ENCODE data around the gene ROBO4. TPM values are rescaled to one million over a fixed set of nuclear protein-coding genes. Genes with fewer than 3 reads are reported as not detected.

The ROBO4 gene
- total RNA-seq, 4 donors from 2014 or later = 13.9 to 33.6 (median 23.4) TPM

DNA sequence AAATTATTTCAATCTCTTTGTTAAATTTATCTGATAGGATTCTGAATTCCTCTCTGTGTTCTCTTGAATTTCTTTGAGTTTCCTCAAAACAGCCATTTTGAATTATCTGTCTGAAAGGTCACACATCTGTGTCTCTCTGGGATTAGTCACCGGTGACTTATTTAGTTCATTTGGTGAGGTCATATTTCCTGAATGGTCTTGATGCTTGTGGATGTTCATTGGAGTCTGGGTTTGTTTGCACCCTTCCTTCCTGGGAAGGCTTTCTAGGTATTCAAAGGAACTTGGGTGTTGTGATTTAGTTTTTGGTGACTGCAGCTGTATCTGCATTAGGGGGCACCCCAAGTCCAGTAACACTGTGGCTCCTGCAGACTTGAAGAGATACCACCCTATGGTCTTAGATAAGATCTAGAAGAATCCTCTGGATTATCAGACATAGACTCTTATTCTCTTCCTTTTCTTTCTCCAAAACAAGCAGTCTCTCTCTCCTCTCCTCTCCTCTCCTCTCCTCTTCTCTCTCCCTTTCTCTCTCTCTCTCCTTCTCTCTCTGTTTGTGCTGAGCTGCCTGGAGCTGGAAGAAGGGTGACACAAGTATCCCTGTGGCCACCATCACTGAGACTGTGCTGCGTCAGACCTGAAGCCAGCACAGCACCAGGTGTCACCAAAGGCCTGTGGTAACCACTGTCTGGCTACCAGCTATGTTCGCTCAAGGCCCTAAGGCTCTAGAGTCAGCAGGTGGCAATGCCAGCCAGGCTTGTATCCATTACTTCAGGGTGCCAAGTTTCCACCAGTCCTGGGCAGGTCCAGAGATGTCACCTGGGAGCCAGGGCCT lies 18.1 kb upstream of the ROBO4 start:
- no peak for ATAC-seq

DNA sequence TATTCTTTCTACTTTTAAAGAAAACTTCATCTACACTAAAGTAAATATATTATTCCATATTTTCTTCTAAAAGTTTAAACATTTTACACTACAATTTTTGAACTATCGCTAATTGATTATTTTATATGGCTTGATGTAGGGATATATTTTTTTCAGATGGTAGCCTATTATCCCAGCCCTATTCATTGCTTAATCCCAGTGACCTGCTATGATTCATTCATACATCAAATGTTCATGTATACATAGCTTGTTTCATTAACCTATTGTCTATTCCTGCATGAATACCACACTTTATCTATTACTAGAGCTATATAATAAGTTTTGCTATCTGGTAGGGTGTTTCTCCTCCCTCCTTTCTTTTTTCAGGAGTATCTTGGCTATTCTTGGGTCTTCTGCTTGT lies 5.0 kb upstream of the ROBO4 start:
- no peak overlapping the region for H3K27ac ChIP-seq
- WGBS, 2 donors (ENCODE audit: low coverage in 1 of 2) = 90 to 100% methylated on average over 1 of the region's 1 CpG
- no peak for ATAC-seq

More for the DNA sequence above, 18.1 kb upstream of the ROBO4 start:
- 81 to 86% methylated on average over 1 to 3 of the region's 3 CpGs for WGBS, 2 donors (ENCODE audit: low coverage in 1 of 2)
- Histone ChIP-seq H3K27me3 (peaks cover 24% of the 10 kb centered on the region), H3K36me3 (no peaks in the 10 kb centered on the region), H3K27ac (no peak overlapping the region), H3K9me3 (peaks cover 0 to 13% (median 0%) of the 10 kb centered on the region in 3 donors), H3K4me1 (peaks cover 0 to 6% (median 0%) of the 10 kb centered on the region in 3 donors), H3K4me3 (no peak overlapping the region)
- TF ChIP-seq POLR2A (IDR thresholded peaks at IDR 0.05) = no peak
- TF ChIP-seq EP300 (IDR thresholded peaks at IDR 0.05) = no peak
- no peak for TF ChIP-seq POLR2AphosphoS5 (IDR thresholded peaks at IDR 0.05)
- TF ChIP-seq CTCF (IDR thresholded peaks at IDR 0.05) = no peak

DNA sequence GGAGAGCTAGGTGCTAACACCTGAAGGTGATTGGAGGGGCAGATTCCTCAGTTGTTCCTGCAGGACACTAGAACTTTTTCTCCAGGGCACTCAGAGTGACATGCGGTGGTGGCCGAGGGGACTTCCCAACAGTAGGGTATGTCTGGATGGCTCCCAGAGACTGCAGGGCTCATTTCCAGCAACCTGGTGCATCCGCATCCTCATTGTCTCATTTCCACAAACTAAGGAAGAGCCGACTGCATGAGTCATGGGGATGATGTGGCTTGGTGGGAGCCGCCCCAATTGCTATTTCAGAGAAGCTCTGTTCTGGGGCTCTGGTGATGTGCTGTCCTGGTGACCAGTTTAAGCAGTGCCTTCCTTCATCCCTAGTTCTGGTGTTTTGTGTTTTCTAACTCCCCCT lies 2.8 kb upstream of the ROBO4 start:
- Histone ChIP-seq H3K36me3 (no peaks in the 10 kb centered on the region), H3K27me3 (peaks cover 8% of the 10 kb centered on the region), H3K27ac (peak overlapping the region in 3 of 4 donors; percentile 66 to 80 (median 79)), H3K9me3 (no peaks in the 10 kb centered on the region), H3K4me1 (peaks cover 0 to 34% (median 15%) of the 10 kb centered on the region in 3 donors), H3K4me3 (no peak overlapping the region)
- whole genome bisulfite sequencing, 2 donors (ENCODE audit: low coverage in 1 of 2) = 50 to 58% methylated on average over 3 of the region's 5 CpGs
- ATAC-seq = peak; percentile 69
- peak; percentile 31 for TF ChIP-seq POLR2AphosphoS5 (IDR thresholded peaks at IDR 0.05)
- TF ChIP-seq EP300 (IDR thresholded peaks at IDR 0.05) = no peak

More for the DNA sequence above, 5.0 kb upstream of the ROBO4 start:
- no peak overlapping the region for H3K4me3 ChIP-seq
- no peaks in the 10 kb centered on the region for H3K9me3 ChIP-seq
- H3K36me3 ChIP-seq = no peaks in the 10 kb centered on the region
- peaks cover 0 to 25% (median 13%) of the 10 kb centered on the region in 3 donors for H3K4me1 ChIP-seq
- TF ChIP-seq EP300 (IDR thresholded peaks at IDR 0.05) = no peak
- peaks cover 8% of the 10 kb centered on the region for H3K27me3 ChIP-seq

DNA sequence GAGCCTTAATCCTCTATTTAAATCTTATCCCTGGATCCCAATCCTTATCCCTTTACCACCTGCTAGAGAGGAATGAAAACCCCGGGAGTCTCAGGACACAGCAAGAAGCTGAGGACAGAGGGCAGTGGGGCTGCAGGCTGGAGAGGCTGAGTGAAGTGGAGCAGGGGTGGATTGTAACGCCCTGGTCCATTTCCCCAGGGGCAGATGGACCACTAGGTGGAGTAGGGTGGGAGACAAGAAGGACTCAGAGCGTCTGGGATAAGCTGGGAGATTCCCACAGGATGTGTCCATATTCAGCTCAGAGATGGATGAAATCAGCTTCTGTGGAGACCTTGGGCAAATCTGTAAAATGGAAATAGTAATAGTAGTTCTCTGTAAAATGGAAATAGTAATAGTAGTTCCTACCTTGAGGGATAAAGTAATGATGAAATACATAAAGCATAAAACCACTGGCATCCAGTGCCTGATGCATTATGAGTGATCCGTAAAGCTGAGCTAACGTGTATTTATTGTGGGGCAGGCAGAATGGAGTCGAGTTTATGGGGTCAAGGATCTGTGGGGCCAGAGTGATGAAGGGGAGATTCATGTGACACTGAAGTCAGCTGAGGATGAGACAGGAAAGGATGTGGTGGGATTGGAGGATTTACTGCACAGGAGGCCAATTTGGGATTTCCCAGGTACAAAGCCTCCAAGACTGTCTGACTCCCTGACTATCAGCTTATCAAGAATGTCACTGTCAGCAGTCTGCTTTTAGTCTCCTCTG lies 1.9 kb upstream of the ROBO4 start:
- no peaks in the 10 kb centered on the region for H3K36me3 ChIP-seq
- 32 to 45% methylated on average over 5 to 6 of the region's 6 CpGs for WGBS, 2 donors (ENCODE audit: low coverage in 1 of 2)
- no peaks in the 10 kb centered on the region for H3K9me3 ChIP-seq
- no peak for ATAC-seq
- H3K4me1 ChIP-seq = peaks cover 0 to 39% (median 15%) of the 10 kb centered on the region in 3 donors
- H3K4me3 ChIP-seq = no peak overlapping the region
- TF ChIP-seq POLR2A (IDR thresholded peaks at IDR 0.05) (no peak), EP300 (IDR thresholded peaks at IDR 0.05) (no peak), CTCF (IDR thresholded peaks at IDR 0.05) (no peak), POLR2AphosphoS5 (IDR thresholded peaks at IDR 0.05) (no peak)
- H3K27ac ChIP-seq = peak overlapping the region; percentile 19 to 80 (median 72)
- H3K27me3 ChIP-seq = peaks cover 8% of the 10 kb centered on the region

DNA sequence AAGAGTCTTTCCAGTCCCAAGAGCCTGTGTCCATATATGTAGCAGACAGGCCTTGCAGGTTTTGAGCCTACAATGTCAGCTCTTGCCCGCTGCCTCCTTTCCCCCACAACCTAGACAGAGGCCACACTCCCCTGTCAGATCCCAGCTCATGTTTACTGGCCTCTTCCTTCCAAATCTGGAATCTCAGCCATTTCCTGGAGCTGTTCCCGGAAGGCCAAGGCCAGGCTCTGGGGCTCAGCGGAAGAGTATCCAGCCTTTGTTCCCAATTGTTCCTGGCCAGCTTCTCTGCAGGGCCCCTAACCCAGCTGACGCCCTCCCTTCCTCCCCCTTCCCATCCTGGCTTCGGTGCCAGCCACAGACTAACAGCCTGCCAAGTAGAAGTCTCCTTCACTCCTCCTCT lies 1.0 kb upstream of the ROBO4 start:
- Histone ChIP-seq H3K27me3 (peaks cover 8% of the 10 kb centered on the region), H3K4me1 (peaks cover 0 to 46% (median 15%) of the 10 kb centered on the region in 3 donors), H3K36me3 (no peaks in the 10 kb centered on the region), H3K9me3 (no peaks in the 10 kb centered on the region), H3K4me3 (no peak overlapping the region), H3K27ac (peak overlapping the region in 3 of 4 donors; percentile 66 to 80 (median 79))
- TF ChIP-seq EP300 (IDR thresholded peaks at IDR 0.05) (no peak), POLR2AphosphoS5 (IDR thresholded peaks at IDR 0.05) (peak; percentile 16), CTCF (IDR thresholded peaks at IDR 0.05) (no peak), POLR2A (IDR thresholded peaks at IDR 0.05) (no peak)
- ATAC-seq = peak; percentile 24
- no CpG with 5 or more reads among the region's 5 CpGs for whole genome bisulfite sequencing, 2 donors (ENCODE audit: low coverage in 1 of 2)
